K562 (cell line): ENCODE data around the gene HTR3C. TPM values are rescaled to one million over a fixed set of nuclear protein-coding genes. Genes with fewer than 3 reads are reported as not detected.
A peak's percentile ranks its signal among the peaks of the same experiment; 100 is the strongest.

Experiments used
- BHLHE40 ChIP-seq: IDR thresholded peaks from 2 replicates; pipeline ENCODE4 v1.6.1; 2011; ENCODE audit warnings: low read length, improper control_type of control experiment
- CBX5 ChIP-seq: IDR thresholded peaks from 2 replicates; pipeline ENCODE4 v1.6.1; 2014; ENCODE audit warnings: low read depth, borderline replicate concordance
- FOXP1 ChIP-seq: sonication (generic); formaldehyde crosslinking; IDR thresholded peaks from 2 replicates; pipeline ENCODE4 v1.8.0; 2022; ENCODE audit warnings: mild to moderate bottlenecking, missing genetic modification reagents
- HBP1 ChIP-seq: fragments of 450-650 bp; formaldehyde crosslinking; IDR thresholded peaks from 2 replicates; pipeline ENCODE4 v1.4.0; 2022; ENCODE audit warnings: missing genetic modification characterization
- HDAC8 ChIP-seq: fragments of 450-650 bp; IDR thresholded peaks from 2 replicates; pipeline ENCODE4 v1.6.1; 2016; ENCODE audit warnings: mild to moderate bottlenecking, missing genetic modification characterization, moderate library complexity, missing compliant biosample characterization
- ILF3 ChIP-seq: fragments of 450-650 bp; IDR thresholded peaks from 2 replicates; pipeline ENCODE4 v1.6.1; 2018; ENCODE audit warnings: antibody characterized with exemption, mild to moderate bottlenecking, moderate library complexity, borderline replicate concordance
- L3MBTL2 ChIP-seq: fragments of 450-650 bp; IDR thresholded peaks from 2 replicates; pipeline ENCODE4 v1.6.1; 2016; ENCODE audit warnings: mild to moderate bottlenecking, moderate library complexity
- MAFK ChIP-seq: IDR thresholded peaks from 2 replicates; pipeline ENCODE4 v1.6.1; 2011; ENCODE audit warnings: low read length, improper control_type of control experiment
- PHF8 ChIP-seq: fragments of 200-600 bp; sonication (generic); IDR thresholded peaks from 2 replicates; pipeline ENCODE4 v1.6.1; 2012; ENCODE audit warnings: mixed run types, mild to moderate bottlenecking, inconsistent platforms, low read length, moderate library complexity, borderline replicate concordance
- PTTG1 ChIP-seq: fragments of 450-650 bp; IDR thresholded peaks from 2 replicates; pipeline ENCODE4 v1.6.1; 2016; ENCODE audit warnings: low read depth, mild to moderate bottlenecking, missing genetic modification characterization, missing compliant biosample characterization
- SP2 ChIP-seq: IDR thresholded peaks from 2 replicates; pipeline ENCODE4 v1.6.1; 2011; ENCODE audit warnings: mild to moderate bottlenecking, low read depth, low read length, moderate library complexity; ENCODE audit not compliant: poor library complexity, severe bottlenecking; ENCODE audit errors: extremely low read depth
- SRSF1 ChIP-seq: fragments of 200-400 bp; formaldehyde crosslinking; IDR thresholded peaks from 2 replicates; pipeline ENCODE4 v1.6.1; 2017; ENCODE audit warnings: mild to moderate bottlenecking, low read depth, low read length, moderate library complexity
- STAG1 ChIP-seq: sonication (generic); formaldehyde crosslinking; IDR thresholded peaks from 2 replicates; pipeline ENCODE4 v1.5.0; 2020; ENCODE audit warnings: missing genetic modification reagents, borderline replicate concordance
- U2AF1 ChIP-seq: fragments of 200-400 bp; formaldehyde crosslinking; optimal IDR thresholded peaks from 2 replicates; pipeline ENCODE3; 2017; ENCODE audit warnings: mild to moderate bottlenecking, low read depth, low read length, moderate library complexity
- U2AF2 ChIP-seq: fragments of 200-400 bp; formaldehyde crosslinking; optimal IDR thresholded peaks from 2 replicates; pipeline ENCODE3; 2017; ENCODE audit warnings: low read depth, mild to moderate bottlenecking, low read length
- USF2 ChIP-seq: sonication (generic); formaldehyde crosslinking; IDR thresholded peaks from 2 replicates; pipeline ENCODE4 v1.5.0; 2020; ENCODE audit warnings: missing genetic modification reagents
- ZBTB26 ChIP-seq: fragments of 450-650 bp; formaldehyde crosslinking; IDR thresholded peaks from 2 replicates; pipeline ENCODE4 v1.4.0; 2022; ENCODE audit warnings: missing genetic modification characterization
- ZNF174 ChIP-seq: fragments of 250-450 bp; sonication (Bioruptor Pico); IDR thresholded peaks from 2 replicates; pipeline ENCODE4 v1.4.0; 2020; ENCODE audit warnings: mild to moderate bottlenecking
- ZNF232 ChIP-seq: sonication (generic); formaldehyde crosslinking; IDR thresholded peaks from 2 replicates; pipeline ENCODE4 v1.8.0; 2022; ENCODE audit warnings: mild to moderate bottlenecking, missing genetic modification reagents
- ZNF253 ChIP-seq: fragments of 250-450 bp; sonication (Bioruptor Pico); conservative IDR thresholded peaks from 2 replicates; pipeline ENCODE4 v1.6.1; 2021; ENCODE audit warnings: mild to moderate bottlenecking
- ZNF507 ChIP-seq: conservative IDR thresholded peaks from 2 replicates; pipeline ENCODE4 v1.6.1; 2017; ENCODE audit warnings: missing genetic modification characterization, missing compliant biosample characterization
- ZNF699 ChIP-seq: fragments of 250-450 bp; sonication (Bioruptor Pico); IDR thresholded peaks from 2 replicates; pipeline ENCODE4 v1.8.0; 2021; ENCODE audit warnings: mild to moderate bottlenecking, moderate library complexity; ENCODE audit not compliant: insufficient replicate concordance
- ZNF740 ChIP-seq, 3 experiments: fragments of 200-800 bp in 1 of 3; sonication (Bioruptor generic) in 1 of 3; sonication (generic) in 1 of 3; formaldehyde crosslinking in 1 of 3; IDR thresholded peaks; 2 replicates each; pipeline versions ENCODE4 v1.6.1 to v1.8.0; 2016 to 2022; ENCODE audit warnings: mild to moderate bottlenecking in 2 of 3, missing compliant biosample characterization in 2 of 3, missing genetic modification characterization in 2 of 3, missing genetic modification reagents in 1 of 3
- polyA plus RNA-seq, 8 experiments: library from polyadenylated mRNA; depleted of rRNA in 4 of 8; stranded (reverse) in 5 of 8; unstranded in 3 of 8; fragments of >200 nt; fragmentation: Nextera tagmentation in 2 of 8; fragmentation: Illumina TruSeq in 1 of 8; extraction: Ambion mirVana in 2 of 8; extraction: Trizol in 1 of 8; gene quantifications; 2 replicates each; pipeline versions ENCODE4 v1.2.1 to v1.2.3, GENCODE V29; 2011 to 2014; ENCODE audit warnings: inconsistent platforms in 1 of 8, missing spikeins in 1 of 8
- total RNA-seq, 7 experiments: library from RNA; depleted of rRNA in 6 of 7; stranded (reverse); fragments of >200 nt in 6 of 7; fragmentation: Illumina TruSeq in 2 of 7; extraction: Trizol in 2 of 7; gene quantifications; 2 replicates each; pipeline versions ENCODE4 v1.2.1 to v1.2.3, GENCODE V29; 2011 to 2021; ENCODE audit warnings: low replicate concordance in 1 of 7

HTR3C gene
- total and polyA plus RNA-seq, 9 of the 15 experiments (the other 6 are each of a cell fraction or from before 2014, with no cell fraction given) = 0.04 to 0.06 TPM; not detected in 7

- no peak for TF ChIP-seq ZNF174 (CRISPR knock-in tag)
- peak; percentile 18; the same call in 1 of the 2 replicates for TF ChIP-seq BHLHE40
- no peak for TF ChIP-seq USF2 (CRISPR knock-in tag)
- peak; percentile 57; the same call in 1 of the 2 replicates for TF ChIP-seq ILF3
- no peak for TF ChIP-seq HBP1 (CRISPR knock-in tag)
- TF ChIP-seq L3MBTL2 = peak; percentile 71
- TF ChIP-seq ZNF507 (tag) = no peak
- no peak for TF ChIP-seq CBX5
- no peak for TF ChIP-seq ZNF699 (CRISPR knock-in tag)
- TF ChIP-seq U2AF1 = peak; percentile 88
- no peak for TF ChIP-seq SRSF1
- no peak for TF ChIP-seq ZNF253 (CRISPR knock-in tag)
- no peak for TF ChIP-seq ZNF740 (CRISPR knock-in tag; IDR thresholded peaks at IDR 0.05)
- TF ChIP-seq ZNF740 (tag; IDR thresholded peaks at IDR 0.05) = no peak
- no peak for TF ChIP-seq MAFK
- TF ChIP-seq U2AF2 = no peak
- no peak for TF ChIP-seq ZBTB26 (CRISPR knock-in tag)
- TF ChIP-seq PTTG1 (tag) = no peak
- TF ChIP-seq STAG1 = peak; percentile 53; the same call in 1 of the 2 replicates
- no peak; the same call in 1 of the 2 replicates for TF ChIP-seq FOXP1 (CRISPR knock-in tag)
- TF ChIP-seq PHF8 = no peak
- no peak for TF ChIP-seq ZNF232
- no peak for TF ChIP-seq SP2
- no peak for TF ChIP-seq HDAC8 (tag)
Measured at GRCh38 chr3:184016811-184017671, 35.8 kb upstream of the HTR3C start (continued).
